HepG2 (cell line): Measurements from ENCODE around the gene ARHGEF40. TPM values are rescaled to one million over a fixed set of nuclear protein-coding genes. Genes with fewer than 3 reads are reported as not detected.
A peak's percentile ranks its signal among the peaks of the same experiment; 100 is the strongest.

Experiments used
- ARNT2 ChIP-seq: sonication (generic); formaldehyde crosslinking; IDR thresholded peaks from 2 replicates; pipeline ENCODE4 v1.8.0; 2022; ENCODE audit warnings: mild to moderate bottlenecking, low read depth, missing genetic modification reagents, moderate library complexity
- CEBPB ChIP-seq: IDR thresholded peaks from 2 replicates; pipeline ENCODE4 v1.6.1; 2011; ENCODE audit warnings: low read depth, low read length, improper control_type of control experiment, borderline replicate concordance
- DR1 ChIP-seq: sonication (generic); formaldehyde crosslinking; IDR thresholded peaks from 2 replicates; pipeline ENCODE4 v1.8.0; 2021; ENCODE audit warnings: mild to moderate bottlenecking, missing genetic modification reagents, inconsistent platforms
- NR2F6 ChIP-seq, 2 experiments: IDR thresholded peaks; 2 replicates each; pipeline ENCODE4 v1.6.1; 2016; ENCODE audit warnings: antibody characterized with exemption in 1 of 2, mild to moderate bottlenecking in 1 of 2
- STAG1 ChIP-seq: sonication (generic); formaldehyde crosslinking; IDR thresholded peaks from 2 replicates; pipeline ENCODE4 v1.4.0; 2020; ENCODE audit warnings: missing genetic modification reagents
- TSC22D2 ChIP-seq: sonication (generic); formaldehyde crosslinking; IDR thresholded peaks from 2 replicates; pipeline ENCODE4 v1.5.1; 2020; ENCODE audit warnings: missing genetic modification reagents, mild to moderate bottlenecking, borderline replicate concordance
- ZBTB10 ChIP-seq: sonication (generic); formaldehyde crosslinking; IDR thresholded peaks from 2 replicates; pipeline ENCODE4 v1.4.0; 2020; ENCODE audit warnings: missing genetic modification reagents, borderline replicate concordance
- ZMYM4 ChIP-seq: sonication (generic); formaldehyde crosslinking; IDR thresholded peaks from 2 replicates; pipeline ENCODE4 v1.8.1; 2023; ENCODE audit warnings: mild to moderate bottlenecking, missing genetic modification reagents
- ZNF891 ChIP-seq: sonication (generic); formaldehyde crosslinking; IDR thresholded peaks from 2 replicates; pipeline ENCODE4 v1.5.0; 2020; ENCODE audit warnings: mild to moderate bottlenecking, missing genetic modification reagents
- polyA plus RNA-seq, 8 experiments: library from polyadenylated mRNA; depleted of rRNA in 3 of 8; stranded (reverse) in 7 of 8; unstranded in 1 of 8; fragments of >200 nt; fragmentation: Illumina TruSeq in 4 of 8; extraction: Trizol in 4 of 8; gene quantifications; 2 replicates each; pipeline versions ENCODE4 v1.2.1 to v1.2.3, GENCODE V29; 2011 to 2016; ENCODE audit warnings: low read depth in 4 of 8, missing spikeins in 1 of 8, mixed read lengths in 1 of 8; ENCODE audit not compliant: insufficient read depth in 1 of 8
- total RNA-seq, 5 experiments: library from RNA; depleted of rRNA; stranded (reverse); fragments of >200 nt; fragmentation: Illumina TruSeq; extraction: Trizol; gene quantifications; 2 replicates each; pipeline ENCODE4 v1.2.3, GENCODE V29; 2016; ENCODE audit warnings: low read depth in 1 of 5
- TF ChIP-seq, protein P1 (sequence below): sonication (generic); formaldehyde crosslinking; IDR thresholded peaks from 2 replicates; pipeline ENCODE4 v1.5.1; 2020; ENCODE audit warnings: mild to moderate bottlenecking, missing genetic modification reagents, moderate library complexity
- TF ChIP-seq, protein P2 (sequence below): sonication (generic); formaldehyde crosslinking; IDR thresholded peaks from 2 replicates; pipeline ENCODE4 v1.4.0; 2020; ENCODE audit warnings: missing genetic modification reagents
- TF ChIP-seq, protein P3 (sequence below): sonication (generic); formaldehyde crosslinking; IDR thresholded peaks from 2 replicates; pipeline ENCODE4 v1.5.1; 2020; ENCODE audit warnings: mild to moderate bottlenecking, missing genetic modification reagents
- TF ChIP-seq, protein P4 (sequence below): sonication (generic); formaldehyde crosslinking; IDR thresholded peaks from 2 replicates; pipeline ENCODE4 v1.5.0; 2020; ENCODE audit warnings: missing genetic modification reagents
- TF ChIP-seq, protein P5 (sequence below): sonication (generic); formaldehyde crosslinking; IDR thresholded peaks from 2 replicates; pipeline ENCODE4 v1.5.0; 2020; ENCODE audit warnings: missing genetic modification reagents

Gene ARHGEF40
- total and polyA plus RNA-seq, 2 of the 13 experiments (the other 11 are each of a cell fraction or from before 2014, with no cell fraction given): 28.1 to 78.1 TPM

DNA sequence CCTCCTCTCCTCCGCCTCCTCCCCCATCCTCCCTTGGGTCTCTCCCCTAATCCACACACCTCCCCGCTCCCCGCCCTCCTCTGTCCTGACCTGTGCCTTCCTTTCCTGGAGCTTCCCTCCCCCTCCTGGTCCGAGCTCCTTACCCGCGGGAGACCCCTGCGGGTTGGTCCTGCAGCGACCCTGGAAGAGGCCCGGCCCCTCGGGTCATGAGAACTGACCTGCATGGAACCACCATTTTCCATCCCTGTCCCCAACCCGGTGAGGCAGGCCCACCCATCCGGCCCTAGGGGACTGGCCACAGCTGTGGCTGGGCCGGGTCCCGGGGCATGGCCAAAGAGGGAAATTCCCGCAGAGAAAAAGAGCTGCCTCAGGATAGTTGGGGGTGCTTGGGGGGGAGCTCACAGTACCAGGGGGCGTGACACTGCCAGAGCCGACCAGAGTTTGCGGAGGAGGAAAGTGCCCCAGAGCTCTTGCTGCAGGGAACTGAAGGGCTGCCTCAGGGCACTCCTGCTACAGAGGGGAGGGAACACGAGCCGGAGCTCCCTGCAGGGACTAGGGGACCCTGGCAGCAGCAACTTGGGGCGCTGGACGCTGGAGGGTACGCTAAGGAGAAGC is 613 bp downstream of the ARHGEF40 start (continued):
- TF ChIP-seq, protein P1, sequence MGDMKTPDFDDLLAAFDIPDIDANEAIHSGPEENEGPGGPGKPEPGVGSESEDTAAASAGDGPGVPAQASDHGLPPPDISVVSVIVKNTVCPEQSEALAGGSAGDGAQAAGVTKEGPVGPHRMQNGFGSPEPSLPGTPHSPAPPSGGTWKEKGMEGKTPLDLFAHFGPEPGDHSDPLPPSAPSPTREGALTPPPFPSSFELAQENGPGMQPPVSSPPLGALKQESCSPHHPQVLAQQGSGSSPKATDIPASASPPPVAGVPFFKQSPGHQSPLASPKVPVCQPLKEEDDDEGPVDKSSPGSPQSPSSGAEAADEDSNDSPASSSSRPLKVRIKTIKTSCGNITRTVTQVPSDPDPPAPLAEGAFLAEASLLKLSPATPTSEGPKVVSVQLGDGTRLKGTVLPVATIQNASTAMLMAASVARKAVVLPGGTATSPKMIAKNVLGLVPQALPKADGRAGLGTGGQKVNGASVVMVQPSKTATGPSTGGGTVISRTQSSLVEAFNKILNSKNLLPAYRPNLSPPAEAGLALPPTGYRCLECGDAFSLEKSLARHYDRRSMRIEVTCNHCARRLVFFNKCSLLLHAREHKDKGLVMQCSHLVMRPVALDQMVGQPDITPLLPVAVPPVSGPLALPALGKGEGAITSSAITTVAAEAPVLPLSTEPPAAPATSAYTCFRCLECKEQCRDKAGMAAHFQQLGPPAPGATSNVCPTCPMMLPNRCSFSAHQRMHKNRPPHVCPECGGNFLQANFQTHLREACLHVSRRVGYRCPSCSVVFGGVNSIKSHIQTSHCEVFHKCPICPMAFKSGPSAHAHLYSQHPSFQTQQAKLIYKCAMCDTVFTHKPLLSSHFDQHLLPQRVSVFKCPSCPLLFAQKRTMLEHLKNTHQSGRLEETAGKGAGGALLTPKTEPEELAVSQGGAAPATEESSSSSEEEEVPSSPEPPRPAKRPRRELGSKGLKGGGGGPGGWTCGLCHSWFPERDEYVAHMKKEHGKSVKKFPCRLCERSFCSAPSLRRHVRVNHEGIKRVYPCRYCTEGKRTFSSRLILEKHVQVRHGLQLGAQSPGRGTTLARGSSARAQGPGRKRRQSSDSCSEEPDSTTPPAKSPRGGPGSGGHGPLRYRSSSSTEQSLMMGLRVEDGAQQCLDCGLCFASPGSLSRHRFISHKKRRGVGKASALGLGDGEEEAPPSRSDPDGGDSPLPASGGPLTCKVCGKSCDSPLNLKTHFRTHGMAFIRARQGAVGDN (CRISPR knock-in tag): peak; percentile 75
- TF ChIP-seq ARNT2 (peak; percentile 43; the same call in 1 of the 2 replicates), STAG1 (CRISPR knock-in tag) (peak; percentile 20; the same call in 1 of the 2 replicates), ZBTB10 (no peak), NR2F6 (IDR thresholded peaks at IDR 0.05) (peak; percentile 74; the same call in 1 of the 2 replicates), NR2F6 (CRISPR knock-in tag; IDR thresholded peaks at IDR 0.05) (peak; percentile 82), CEBPB (no peak), ZNF891 (CRISPR knock-in tag) (peak; percentile 92), TSC22D2 (0 out of 2 replicates have a peak, but pooled peaks have one; percentile 13), ZMYM4 (CRISPR knock-in tag) (peak; percentile 4; the same call in 1 of the 2 replicates), DR1 (CRISPR knock-in tag) (peak; percentile 38; the same call in 1 of the 2 replicates)
- TF ChIP-seq, protein P2, sequence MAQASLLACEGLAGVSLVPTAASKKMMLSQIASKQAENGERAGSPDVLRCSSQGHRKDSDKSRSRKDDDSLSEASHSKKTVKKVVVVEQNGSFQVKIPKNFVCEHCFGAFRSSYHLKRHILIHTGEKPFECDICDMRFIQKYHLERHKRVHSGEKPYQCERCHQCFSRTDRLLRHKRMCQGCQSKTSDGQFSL: peak; percentile 71; the same call in 1 of the 2 replicates
- TF ChIP-seq, protein P3, sequence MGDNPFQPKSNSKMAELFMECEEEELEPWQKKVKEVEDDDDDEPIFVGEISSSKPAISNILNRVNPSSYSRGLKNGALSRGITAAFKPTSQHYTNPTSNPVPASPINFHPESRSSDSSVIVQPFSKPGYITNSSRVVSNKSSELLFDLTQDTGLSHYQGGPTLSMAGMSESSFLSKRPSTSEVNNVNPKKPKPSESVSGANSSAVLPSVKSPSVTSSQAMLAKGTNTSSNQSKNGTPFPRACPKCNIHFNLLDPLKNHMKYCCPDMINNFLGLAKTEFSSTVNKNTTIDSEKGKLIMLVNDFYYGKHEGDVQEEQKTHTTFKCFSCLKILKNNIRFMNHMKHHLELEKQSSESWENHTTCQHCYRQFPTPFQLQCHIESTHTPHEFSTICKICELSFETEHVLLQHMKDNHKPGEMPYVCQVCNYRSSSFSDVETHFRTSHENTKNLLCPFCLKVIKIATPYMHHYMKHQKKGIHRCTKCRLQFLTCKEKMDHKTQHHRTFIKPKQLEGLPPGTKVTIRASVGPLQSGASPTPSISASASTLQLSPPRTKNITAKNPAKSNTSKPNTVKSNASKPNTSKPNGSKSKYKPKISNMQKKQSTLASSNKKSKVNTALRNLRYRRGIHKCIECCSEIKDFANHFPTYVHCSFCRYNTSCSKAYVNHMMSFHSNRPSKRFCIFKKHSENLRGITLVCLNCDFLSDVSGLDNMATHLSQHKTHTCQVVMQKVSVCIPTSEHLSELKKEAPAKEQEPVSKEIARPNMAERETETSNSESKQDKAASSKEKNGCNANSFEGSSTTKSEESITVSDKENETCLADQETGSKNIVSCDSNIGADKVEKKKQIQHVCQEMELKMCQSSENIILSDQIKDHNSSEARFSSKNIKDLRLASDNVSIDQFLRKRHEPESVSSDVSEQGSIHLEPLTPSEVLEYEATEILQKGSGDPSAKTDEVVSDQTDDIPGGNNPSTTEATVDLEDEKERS (CRISPR knock-in tag): 0 out of 2 replicates have a peak, but pooled peaks have one; percentile 6
- TF ChIP-seq, protein P4, sequence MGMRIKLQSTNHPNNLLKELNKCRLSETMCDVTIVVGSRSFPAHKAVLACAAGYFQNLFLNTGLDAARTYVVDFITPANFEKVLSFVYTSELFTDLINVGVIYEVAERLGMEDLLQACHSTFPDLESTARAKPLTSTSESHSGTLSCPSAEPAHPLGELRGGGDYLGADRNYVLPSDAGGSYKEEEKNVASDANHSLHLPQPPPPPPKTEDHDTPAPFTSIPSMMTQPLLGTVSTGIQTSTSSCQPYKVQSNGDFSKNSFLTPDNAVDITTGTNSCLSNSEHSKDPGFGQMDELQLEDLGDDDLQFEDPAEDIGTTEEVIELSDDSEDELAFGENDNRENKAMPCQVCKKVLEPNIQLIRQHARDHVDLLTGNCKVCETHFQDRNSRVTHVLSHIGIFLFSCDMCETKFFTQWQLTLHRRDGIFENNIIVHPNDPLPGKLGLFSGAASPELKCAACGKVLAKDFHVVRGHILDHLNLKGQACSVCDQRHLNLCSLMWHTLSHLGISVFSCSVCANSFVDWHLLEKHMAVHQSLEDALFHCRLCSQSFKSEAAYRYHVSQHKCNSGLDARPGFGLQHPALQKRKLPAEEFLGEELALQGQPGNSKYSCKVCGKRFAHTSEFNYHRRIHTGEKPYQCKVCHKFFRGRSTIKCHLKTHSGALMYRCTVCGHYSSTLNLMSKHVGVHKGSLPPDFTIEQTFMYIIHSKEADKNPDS (CRISPR knock-in tag): 0 out of 2 replicates have a peak, but pooled peaks have one; percentile 31
- TF ChIP-seq, protein P5, sequence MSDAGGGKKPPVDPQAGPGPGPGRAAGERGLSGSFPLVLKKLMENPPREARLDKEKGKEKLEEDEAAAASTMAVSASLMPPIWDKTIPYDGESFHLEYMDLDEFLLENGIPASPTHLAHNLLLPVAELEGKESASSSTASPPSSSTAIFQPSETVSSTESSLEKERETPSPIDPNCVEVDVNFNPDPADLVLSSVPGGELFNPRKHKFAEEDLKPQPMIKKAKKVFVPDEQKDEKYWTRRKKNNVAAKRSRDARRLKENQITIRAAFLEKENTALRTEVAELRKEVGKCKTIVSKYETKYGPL (CRISPR knock-in tag): 0 out of 2 replicates have a peak, but pooled peaks have one; percentile 21
